ENCODE data around the gene C10orf71.

- TF ChIP-seq CTCF (IDR thresholded peaks at IDR 0.05; ENCODE audit: low read length) (no peak), EZH2 (IDR thresholded peaks at IDR 0.05; ENCODE audit: borderline replicate concordance, low read length) (no peak)
Observed at GRCh38 chr10:49290607-49291006, 8.4 kb upstream of the C10orf71 start.

Measured in OCI-LY1 (cell line).